ENCODE results near the gene ABCA2. TPM values are rescaled to one million over a fixed set of nuclear protein-coding genes. Genes with fewer than 3 reads are reported as not detected.
"Not testable (repeated sequence)": the region's sequence is repeated elsewhere in the genome, so short reads cannot be mapped to it uniquely, and the experiment has no call there.

The ABCA2 gene
- total RNA-seq, 2 experiments from 2014 or later: 4.2 to 4.9 TPM

GRCh38 chr9:137042751-137043727 is 15.0 kb upstream of the ABCA2 start:
- H3K9me3 Mint-ChIP-seq: no peaks in the 10 kb centered on the region
- peaks cover 29% of the 10 kb centered on the region for H3K27me3 Mint-ChIP-seq
- H3K27ac Mint-ChIP-seq: no peak overlapping the region
- H3K4me3 Mint-ChIP-seq: no peak overlapping the region
- H3K36me3 Mint-ChIP-seq: no peaks in the 10 kb centered on the region
- no peak for DNase-seq
- H3K4me1 Mint-ChIP-seq: peaks cover 5% of the 10 kb centered on the region

GRCh38 chr9:137041124-137041523 is 13.1 kb upstream of the ABCA2 start:
- no peak overlapping the region for H3K27ac Mint-ChIP-seq
- H3K27me3 Mint-ChIP-seq: peaks cover 10% of the 10 kb centered on the region

GRCh38 chr9:137040568-137040967 is 12.5 kb upstream of the ABCA2 start:
- Mint-ChIP-seq H3K9me3 (no peaks in the 10 kb centered on the region), H3K27me3 (peaks cover 10% of the 10 kb centered on the region), H3K4me3 (no peak overlapping the region), H3K36me3 (no peaks in the 10 kb centered on the region), H3K27ac (no peak overlapping the region), H3K4me1 (peaks cover 5% of the 10 kb centered on the region)
- DNase-seq: no peak

More at GRCh38 chr9:137041124-137041523, 13.1 kb upstream of the ABCA2 start:
- H3K4me3 Mint-ChIP-seq: no peak overlapping the region
- H3K36me3 Mint-ChIP-seq: no peaks in the 10 kb centered on the region
- peaks cover 5% of the 10 kb centered on the region for H3K4me1 Mint-ChIP-seq
- H3K9me3 Mint-ChIP-seq: no peaks in the 10 kb centered on the region
- DNase-seq: no peak

GRCh38 chr9:137039611-137040366 is 11.8 kb upstream of the ABCA2 start:
- DNase-seq: no peak
- Mint-ChIP-seq H3K27me3 (peaks cover 4% of the 10 kb centered on the region), H3K4me1 (peaks cover 5% of the 10 kb centered on the region), H3K27ac (no peak overlapping the region), H3K9me3 (no peaks in the 10 kb centered on the region), H3K4me3 (no peak overlapping the region), H3K36me3 (no peaks in the 10 kb centered on the region)

GRCh38 chr9:137038916-137039315 is 10.9 kb upstream of the ABCA2 start:
- Mint-ChIP-seq H3K27ac (no peak overlapping the region), H3K36me3 (no peaks in the 10 kb centered on the region), H3K9me3 (no peaks in the 10 kb centered on the region), H3K27me3 (no peaks in the 10 kb centered on the region), H3K4me1 (peaks cover 8% of the 10 kb centered on the region), H3K4me3 (no peak overlapping the region)
- no peak for DNase-seq

GRCh38 chr9:137037483-137037882 is 9.4 kb upstream of the ABCA2 start:
- Mint-ChIP-seq H3K27me3 (no peaks in the 10 kb centered on the region), H3K4me3 (no peak overlapping the region), H3K4me1 (peaks cover 11% of the 10 kb centered on the region), H3K36me3 (no peaks in the 10 kb centered on the region), H3K9me3 (no peaks in the 10 kb centered on the region), H3K27ac (no peak overlapping the region)
- no peak for DNase-seq

DNA sequence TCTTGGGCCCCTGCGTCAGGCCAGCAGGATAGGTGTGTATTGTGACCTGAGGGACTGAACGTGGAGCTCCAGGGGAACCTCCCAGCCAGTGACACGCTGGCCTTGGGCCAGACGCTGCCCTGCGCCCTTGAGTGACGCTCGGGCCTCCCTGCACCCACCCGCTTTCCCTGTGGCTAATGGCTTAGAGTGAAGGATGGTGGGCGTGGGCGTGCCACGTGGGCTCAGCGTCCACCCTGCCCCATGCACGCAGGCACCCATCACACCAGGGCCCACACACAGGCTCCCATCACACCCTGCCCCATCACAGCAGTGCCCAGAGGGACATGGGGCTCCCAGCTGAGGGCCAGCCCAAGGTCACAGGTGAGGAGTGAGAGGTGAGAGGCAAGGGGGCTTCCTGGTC is 9.0 kb upstream of the ABCA2 start:
- Mint-ChIP-seq H3K27me3 (no peaks in the 10 kb centered on the region), H3K27ac (no peak overlapping the region), H3K36me3 (no peaks in the 10 kb centered on the region), H3K9me3 (no peaks in the 10 kb centered on the region), H3K4me1 (peaks cover 12% of the 10 kb centered on the region), H3K4me3 (no peak overlapping the region)
- no peak for DNase-seq

DNA sequence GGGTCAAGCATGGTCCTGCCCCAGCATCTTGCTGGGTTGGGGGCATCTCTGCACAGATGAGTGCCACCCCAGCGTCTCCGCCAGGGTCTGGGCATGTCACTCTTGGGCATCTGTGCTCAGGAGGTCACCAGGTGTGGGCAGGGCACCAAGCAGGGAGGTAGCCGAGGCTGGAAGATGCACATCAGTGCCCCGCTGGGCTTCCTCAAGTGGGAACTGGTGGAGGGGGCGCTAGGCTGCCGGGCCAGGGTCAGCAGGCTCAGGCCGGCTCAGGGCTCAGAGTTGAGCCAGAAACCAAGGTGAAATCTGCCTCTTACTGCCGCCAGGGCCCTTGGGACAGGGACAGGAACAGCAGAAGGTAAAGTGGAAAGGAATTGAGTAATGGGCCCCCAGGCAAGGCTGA is 7.9 kb upstream of the ABCA2 start:
- Mint-ChIP-seq H3K4me3 (no peak overlapping the region), H3K36me3 (no peaks in the 10 kb centered on the region), H3K4me1 (peaks cover 16% of the 10 kb centered on the region), H3K27me3 (no peaks in the 10 kb centered on the region), H3K9me3 (no peaks in the 10 kb centered on the region), H3K27ac (no peak overlapping the region)
- DNase-seq: no peak

- Mint-ChIP-seq H3K9me3 (no peaks in the 10 kb centered on the region), H3K27me3 (no peaks in the 10 kb centered on the region), H3K4me3 (no peak overlapping the region), H3K4me1 (peaks cover 21% of the 10 kb centered on the region), H3K27ac (no peak overlapping the region), H3K36me3 (no peaks in the 10 kb centered on the region)
- DNase-seq: no peak
Measured at GRCh38 chr9:137035507-137035834, 7.4 kb upstream of the ABCA2 start.

GRCh38 chr9:137034709-137035506 is 6.9 kb upstream of the ABCA2 start:
- peak overlapping the region; percentile 52 for H3K4me3 Mint-ChIP-seq
- H3K36me3 Mint-ChIP-seq: no peaks in the 10 kb centered on the region
- H3K27ac Mint-ChIP-seq: peak overlapping the region; percentile 46
- DNase-seq: peak; percentile 88
- H3K27me3 Mint-ChIP-seq: no peaks in the 10 kb centered on the region
- peaks cover 25% of the 10 kb centered on the region for H3K4me1 Mint-ChIP-seq
- no peaks in the 10 kb centered on the region for H3K9me3 Mint-ChIP-seq

DNA sequence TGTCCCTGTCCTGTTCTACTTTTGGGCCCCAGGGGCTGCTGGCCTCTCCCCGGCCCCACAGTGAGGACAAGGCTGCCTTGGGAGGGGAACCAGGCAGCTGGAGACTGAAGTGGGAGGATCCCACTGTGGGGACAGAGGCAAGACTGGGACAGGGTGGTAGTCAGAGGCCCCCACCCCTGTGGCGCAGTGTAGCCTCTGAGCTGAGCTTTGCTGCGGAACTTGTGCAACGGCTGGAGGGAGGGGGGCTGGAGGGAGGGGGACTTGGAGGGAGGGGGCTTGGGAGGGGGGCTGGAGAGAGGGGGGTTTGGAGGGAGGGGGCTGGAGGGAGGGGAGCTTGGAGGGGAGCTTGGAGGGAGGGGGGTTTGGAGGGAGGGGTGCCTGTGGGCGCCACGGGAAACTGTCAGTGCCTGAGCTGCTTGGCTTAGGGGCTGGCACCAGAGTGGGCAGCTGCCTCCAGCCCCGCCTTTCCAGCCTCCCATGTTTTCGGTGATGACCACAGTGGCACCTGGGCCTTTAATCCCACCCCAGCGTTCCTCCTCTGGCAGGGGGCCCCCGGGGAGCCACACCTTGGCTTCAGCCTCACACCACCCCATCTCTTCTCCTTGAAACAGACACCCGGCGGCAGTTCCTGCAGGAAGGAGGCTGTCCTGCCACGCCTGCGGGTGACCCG is 6.1 kb upstream of the ABCA2 start:
- no peaks in the 10 kb centered on the region for H3K36me3 Mint-ChIP-seq
- DNase-seq: no peak
- H3K27me3 Mint-ChIP-seq: no peaks in the 10 kb centered on the region
- H3K9me3 Mint-ChIP-seq: no peaks in the 10 kb centered on the region
- H3K4me3 Mint-ChIP-seq: peak overlapping the region; percentile 52
- peak overlapping the region; percentile 46 for H3K27ac Mint-ChIP-seq
- peaks cover 31% of the 10 kb centered on the region for H3K4me1 Mint-ChIP-seq

DNA sequence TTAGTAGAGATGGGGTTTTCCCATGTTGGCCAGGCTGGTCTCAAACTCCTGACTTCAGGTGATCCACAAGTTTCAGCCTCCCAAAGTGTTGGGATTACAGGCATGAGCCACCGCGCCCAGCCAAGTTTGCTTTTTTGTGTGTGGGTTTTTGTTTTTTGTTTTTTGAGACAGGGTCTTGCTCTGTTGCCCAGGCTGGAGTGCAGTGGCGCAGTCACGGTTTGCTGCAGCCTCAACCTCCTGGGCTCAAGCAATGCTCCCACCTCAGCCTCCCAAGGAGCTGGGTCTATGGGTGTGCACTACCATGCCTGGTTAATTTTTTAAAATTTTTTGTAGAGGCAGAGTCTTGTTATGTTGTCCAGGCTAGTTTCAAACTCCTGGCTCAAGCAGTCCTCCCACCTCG is 5.4 kb upstream of the ABCA2 start:
- DNase-seq, H3K9me3 Mint-ChIP-seq, H3K27ac Mint-ChIP-seq, H3K36me3 Mint-ChIP-seq, H3K4me3 Mint-ChIP-seq, H3K27me3 Mint-ChIP-seq: not testable (repeated sequence)
- peaks cover 35% of the 10 kb centered on the region for H3K4me1 Mint-ChIP-seq

GRCh38 chr9:137032858-137033257 is 4.8 kb upstream of the ABCA2 start:
- no peak overlapping the region for H3K4me3 Mint-ChIP-seq
- H3K36me3 Mint-ChIP-seq: no peaks in the 10 kb centered on the region
- no peaks in the 10 kb centered on the region for H3K9me3 Mint-ChIP-seq
- H3K4me1 Mint-ChIP-seq: peaks cover 35% of the 10 kb centered on the region
- no peaks in the 10 kb centered on the region for H3K27me3 Mint-ChIP-seq
- no peak for DNase-seq
- no peak overlapping the region for H3K27ac Mint-ChIP-seq

- no peak for DNase-seq
- Mint-ChIP-seq H3K4me1 (peaks cover 37% of the 10 kb centered on the region), H3K27ac (no peak within 1 kb of the TSS)
Measured at GRCh38 chr9:137031904-137032640, 4.0 kb upstream of the ABCA2 start, which contains the start of gene FUT7. Gene FUT7, minus strand, starts transcription at chr9:137032088. Its CDS starts 97 bp downstream, at chr9:137031991.

More at GRCh38 chr9:137031904-137032640, 4.0 kb upstream of the ABCA2 start, which contains the start of gene FUT7:
- Mint-ChIP-seq H3K36me3 (no peaks in the 10 kb centered on the region), H3K9me3 (no peaks in the 10 kb centered on the region), H3K4me3 (no peak within 1 kb of the TSS), H3K27me3 (no peaks in the 10 kb centered on the region)

Data from activated naive CD8-positive, alpha-beta T cell treated with anti-CD3 and anti-CD28 coated beads for 36 hours (primary cell).